Neural progenitor cell (in vitro differentiated cells): ENCODE measurements around the gene GPATCH1. TPM values are rescaled to one million over a fixed set of nuclear protein-coding genes. Genes with fewer than 3 reads are reported as not detected.

Source experiments
- DNase-seq: peaks from one replicate; pipeline ENCODE4 v3.0.0-alpha.2; 2016; ENCODE audit warnings: low spot score
- H2AFZ ChIP-seq: fragments of 200-600 bp; sonication (generic); replicated peaks from 2 replicates; pipeline ENCODE4 v1.6.1; 2016; ENCODE audit warnings: antibody characterized with exemption
- H3F3A ChIP-seq: fragments of 200-600 bp; sonication (generic); 2 replicates; pipeline ENCODE4 v1.6.1; 2016; ENCODE audit warnings: antibody characterized with exemption, low read depth
- H3K27ac ChIP-seq: fragments of 200-600 bp; sonication (generic); 2 replicates; pipeline ENCODE4 v1.5.1; 2016; ENCODE audit warnings: mild to moderate bottlenecking
- H3K27me3 ChIP-seq: fragments of 200-600 bp; sonication (generic); 2 replicates; pipeline ENCODE4 v1.6.1; 2016; ENCODE audit warnings: mild to moderate bottlenecking, moderate library complexity
- H3K36me3 ChIP-seq: fragments of 200-600 bp; sonication (generic); 2 replicates; pipeline ENCODE4 v1.5.1; 2016
- H3K4me1 ChIP-seq: fragments of 200-600 bp; sonication (generic); 2 replicates; pipeline ENCODE4 v1.6.1; 2016; ENCODE audit warnings: mixed run types
- H3K4me2 ChIP-seq: fragments of 200-600 bp; sonication (generic); 2 replicates; pipeline ENCODE4 v1.6.1; 2016
- H3K4me3 ChIP-seq: fragments of 200-600 bp; sonication (generic); 2 replicates; pipeline ENCODE4 v1.5.1; 2016
- H3K79me2 ChIP-seq: fragments of 200-600 bp; sonication (generic); 2 replicates; pipeline ENCODE4 v1.6.1; 2016; ENCODE audit warnings: low read depth
- H3K9ac ChIP-seq: fragments of 200-600 bp; sonication (generic); 2 replicates; pipeline ENCODE4 v1.6.1; 2016
- H3K9me3 ChIP-seq: fragments of 200-600 bp; sonication (generic); 2 replicates; pipeline ENCODE4 v1.5.1; 2016; ENCODE audit warnings: low read depth
- H4K20me1 ChIP-seq: fragments of 200-600 bp; sonication (generic); 2 replicates; pipeline ENCODE4 v1.6.1; 2016; ENCODE audit warnings: low read depth
- H3K27ac Mint-ChIP-seq: 3 replicates; pipeline ENCODE4 v1.8.0; 2021; ENCODE audit warnings: mixed read lengths
- H3K27me3 Mint-ChIP-seq: 2 replicates; pipeline ENCODE4 v1.8.0; 2022; ENCODE audit warnings: low read depth, mild to moderate bottlenecking, inconsistent platforms, moderate library complexity, mixed read lengths; ENCODE audit not compliant: insufficient read depth
- H3K36me3 Mint-ChIP-seq: 3 replicates; pipeline ENCODE4 v1.8.0; 2021; ENCODE audit warnings: mixed read lengths
- H3K4me1 Mint-ChIP-seq: 3 replicates; pipeline ENCODE4 v1.8.0; 2021; ENCODE audit warnings: mixed read lengths
- H3K4me3 Mint-ChIP-seq: 3 replicates; pipeline ENCODE4 v1.8.0; 2021; ENCODE audit warnings: mild to moderate bottlenecking, moderate library complexity, mixed read lengths
- H3K9me3 Mint-ChIP-seq: 3 replicates; pipeline ENCODE4 v1.8.0; 2020; ENCODE audit warnings: mixed read lengths
- EZH2 ChIP-seq: fragments of 200-600 bp; sonication (generic); IDR thresholded peaks from 2 replicates; pipeline ENCODE4 v1.6.1; 2017; ENCODE audit warnings: antibody characterized with exemption, mild to moderate bottlenecking, moderate library complexity
- EZH2phosphoT487 ChIP-seq: fragments of 200-600 bp; sonication (generic); IDR thresholded peaks from 2 replicates; pipeline ENCODE4 v1.6.1; 2017; ENCODE audit warnings: antibody characterized with exemption
- total RNA-seq: library from RNA; depleted of rRNA; stranded (reverse); fragments of >200 nt; gene quantifications from 2 replicates; pipeline ENCODE4 v1.2.3, GENCODE V29; 2015; ENCODE audit warnings: low replicate concordance
- TF ChIP-seq, protein P1 (sequence below): fragments of 200-600 bp; sonication (generic); IDR thresholded peaks from 2 replicates; pipeline ENCODE4 v1.5.1; 2017; ENCODE audit warnings: antibody characterized with exemption, mild to moderate bottlenecking

GPATCH1 gene
- total RNA-seq, 1 donor from 2014 or later = 7.0 TPM

GRCh38 chr19:33063753-33064457 is 17.1 kb upstream of the GPATCH1 start:
- H3K27ac Mint-ChIP-seq = no peak overlapping the region
- H3K4me1 ChIP-seq = peaks cover 8% of the 10 kb centered on the region
- H3F3A ChIP-seq = peaks cover 28% of the 10 kb centered on the region
- H3K9ac ChIP-seq = peak overlapping the region; percentile 57
- peak overlapping the region; percentile 99 for H3K4me2 ChIP-seq
- H3K4me1 Mint-ChIP-seq = peaks cover 24% of the 10 kb centered on the region
- H3K36me3 Mint-ChIP-seq = no peaks in the 10 kb centered on the region
- peaks cover 56% of the 10 kb centered on the region for H3K79me2 ChIP-seq
- peak overlapping the region; percentile 88 for H2AFZ ChIP-seq
- H3K9me3 Mint-ChIP-seq = no peaks in the 10 kb centered on the region
- H3K27me3 Mint-ChIP-seq = peaks cover 15% of the 10 kb centered on the region
- H3K36me3 ChIP-seq = no peaks in the 10 kb centered on the region
- H3K9me3 ChIP-seq = no peaks in the 10 kb centered on the region
- DNase-seq = peak; percentile 52
- peak overlapping the region; percentile 95 for H3K4me3 ChIP-seq
- peak overlapping the region; percentile 88 for H3K4me3 Mint-ChIP-seq
- H3K27ac ChIP-seq = no peak overlapping the region
- TF ChIP-seq EZH2 = no peak
- no peak for TF ChIP-seq EZH2phosphoT487
- TF ChIP-seq, protein P1, sequence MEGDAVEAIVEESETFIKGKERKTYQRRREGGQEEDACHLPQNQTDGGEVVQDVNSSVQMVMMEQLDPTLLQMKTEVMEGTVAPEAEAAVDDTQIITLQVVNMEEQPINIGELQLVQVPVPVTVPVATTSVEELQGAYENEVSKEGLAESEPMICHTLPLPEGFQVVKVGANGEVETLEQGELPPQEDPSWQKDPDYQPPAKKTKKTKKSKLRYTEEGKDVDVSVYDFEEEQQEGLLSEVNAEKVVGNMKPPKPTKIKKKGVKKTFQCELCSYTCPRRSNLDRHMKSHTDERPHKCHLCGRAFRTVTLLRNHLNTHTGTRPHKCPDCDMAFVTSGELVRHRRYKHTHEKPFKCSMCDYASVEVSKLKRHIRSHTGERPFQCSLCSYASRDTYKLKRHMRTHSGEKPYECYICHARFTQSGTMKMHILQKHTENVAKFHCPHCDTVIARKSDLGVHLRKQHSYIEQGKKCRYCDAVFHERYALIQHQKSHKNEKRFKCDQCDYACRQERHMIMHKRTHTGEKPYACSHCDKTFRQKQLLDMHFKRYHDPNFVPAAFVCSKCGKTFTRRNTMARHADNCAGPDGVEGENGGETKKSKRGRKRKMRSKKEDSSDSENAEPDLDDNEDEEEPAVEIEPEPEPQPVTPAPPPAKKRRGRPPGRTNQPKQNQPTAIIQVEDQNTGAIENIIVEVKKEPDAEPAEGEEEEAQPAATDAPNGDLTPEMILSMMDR = no peak
- H3K27me3 ChIP-seq = peaks cover 13% of the 10 kb centered on the region
- H4K20me1 ChIP-seq = peaks cover 27% of the 10 kb centered on the region

DNA sequence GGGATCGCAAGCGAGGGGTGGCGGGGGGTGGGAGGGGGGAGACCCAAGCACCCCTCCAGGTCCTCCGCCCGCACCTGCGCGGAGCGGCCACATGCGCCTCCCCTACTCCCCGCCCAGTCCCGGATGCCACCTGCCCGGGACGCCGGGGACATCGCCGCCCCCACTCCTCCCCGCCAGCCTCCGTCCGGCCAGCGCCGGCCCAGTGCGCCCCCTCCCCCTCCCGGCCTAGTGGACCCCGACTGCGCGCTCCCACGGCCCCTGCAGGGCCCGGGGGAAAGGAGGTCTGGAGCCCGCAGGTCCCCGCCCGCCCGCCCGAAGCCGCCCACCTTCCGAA is 16.6 kb upstream of the GPATCH1 start:
- H3K4me3 Mint-ChIP-seq = peak overlapping the region; percentile 88

GRCh38 chr19:33064792-33065550 is 16.0 kb upstream of the GPATCH1 start, which contains the start of gene RHPN2:
RHPN2 (minus strand) TSS chr19:33064888; CDS start chr19:33064852, 36 bp downstream.
- Histone ChIP-seq H3K9ac (peak within 1 kb of the TSS; percentile 57), H3K79me2 (peaks cover 45% of the 10 kb centered on the region), H3K36me3 (no peaks in the 10 kb centered on the region), H3K4me1 (peaks cover 6% of the 10 kb centered on the region), H2AFZ (peak within 1 kb of the TSS; percentile 88), H3F3A (peaks cover 20% of the 10 kb centered on the region), H3K27me3 (peaks cover 13% of the 10 kb centered on the region), H3K4me3 (peak within 1 kb of the TSS; percentile 95), H3K27ac (no peak within 1 kb of the TSS), H3K9me3 (no peaks in the 10 kb centered on the region), H4K20me1 (peaks cover 25% of the 10 kb centered on the region), H3K4me2 (peak within 1 kb of the TSS; percentile 99)
- peak; percentile 91 for DNase-seq
- peaks cover 18% of the 10 kb centered on the region for H3K27me3 Mint-ChIP-seq
- H3K4me3 Mint-ChIP-seq = peak within 1 kb of the TSS; percentile 88
- peaks cover 20% of the 10 kb centered on the region for H3K4me1 Mint-ChIP-seq
- no peaks in the 10 kb centered on the region for H3K36me3 Mint-ChIP-seq
- TF ChIP-seq, protein P1 = no peak
- TF ChIP-seq EZH2phosphoT487 = no peak
- no peak for TF ChIP-seq EZH2
- no peak within 1 kb of the TSS for H3K27ac Mint-ChIP-seq
- no peaks in the 10 kb centered on the region for H3K9me3 Mint-ChIP-seq

More for the DNA sequence above, 16.6 kb upstream of the GPATCH1 start:
- Mint-ChIP-seq H3K27ac (no peak overlapping the region), H3K27me3 (peaks cover 15% of the 10 kb centered on the region), H3K36me3 (no peaks in the 10 kb centered on the region), H3K4me1 (peaks cover 20% of the 10 kb centered on the region), H3K9me3 (no peaks in the 10 kb centered on the region)
- no peak for TF ChIP-seq EZH2phosphoT487
- no peak for TF ChIP-seq EZH2
- TF ChIP-seq, protein P1 = no peak
- H3K27ac ChIP-seq = no peak overlapping the region
- peak overlapping the region; percentile 99 for H3K4me2 ChIP-seq
- no peaks in the 10 kb centered on the region for H3K9me3 ChIP-seq
- peaks cover 50% of the 10 kb centered on the region for H3K79me2 ChIP-seq
- H2AFZ ChIP-seq = peak overlapping the region; percentile 88
- peaks cover 25% of the 10 kb centered on the region for H4K20me1 ChIP-seq
- H3F3A ChIP-seq = peaks cover 25% of the 10 kb centered on the region
- no peak for DNase-seq
- H3K36me3 ChIP-seq = no peaks in the 10 kb centered on the region
- peak overlapping the region; percentile 95 for H3K4me3 ChIP-seq
- peak overlapping the region; percentile 16 for H3K9ac ChIP-seq
- H3K4me1 ChIP-seq = peaks cover 8% of the 10 kb centered on the region
- peaks cover 13% of the 10 kb centered on the region for H3K27me3 ChIP-seq
